ENCODE results near the gene GSAP. TPM values are rescaled to one million over a fixed set of nuclear protein-coding genes. Genes with fewer than 3 reads are reported as not detected.

GSAP gene
- total and polyA plus RNA-seq, 9 of the 15 experiments (the other 6 are each of a cell fraction or from before 2014, with no cell fraction given) = 0.13 TPM; not detected in 8

- ATAC-seq = no peak; the same call in 2 of the 3 replicates
- no peaks in the 10 kb centered on the region for H3K4me1 ChIP-seq (replicated peaks in 1 of 2; ENCODE audit: control insufficient read depth in 2 of 2, insufficient read depth in 2 of 2, low read length in 2 of 2)
- no peak for DNase-seq (ENCODE audit: extremely low read depth in 1 of 4, low spot score in 3 of 4)
- no peak overlapping the region for H3K9ac ChIP-seq (ENCODE audit: insufficient read depth in 1 of 2, low read depth in 2 of 2, low read length in 2 of 2)
- WGBS (ENCODE audit: insufficient coverage, low coverage, missing lambda C conversion rate) = 0% methylated on average over 6 of the region's 6 CpGs
- CTCF ChIA-PET (ENCODE audit: low intra/inter-chr PET ratio) = no interaction called here
- intact Hi-C loops (cut with micrococcal nuclease) = no loop called here
- no peaks in the 10 kb centered on the region for H3K9me3 ChIP-seq (replicated peaks; ENCODE audit: control insufficient read depth, insufficient read depth, low read depth, low read length)
- TF ChIP-seq MBD2 (IDR thresholded peaks at IDR 0.05; ENCODE audit: borderline replicate concordance, low read depth) = no peak
- no peak for TF ChIP-seq SRSF1 (IDR thresholded peaks at IDR 0.05; ENCODE audit: low read depth, low read length)
- TF ChIP-seq TRIM28 (IDR thresholded peaks at IDR 0.05) = no peak
- TF ChIP-seq NCOA2 (IDR thresholded peaks at IDR 0.05; ENCODE audit: partially characterized antibody in 2 of 2) = no peak
- no peak for TF ChIP-seq CREB3L1 (IDR thresholded peaks at IDR 0.05; ENCODE audit: borderline replicate concordance, low read depth)
- no peak for TF ChIP-seq PML (IDR thresholded peaks at IDR 0.05; ENCODE audit: low read length)
- TF ChIP-seq TFAM (CRISPR knock-in tag; conservative IDR thresholded peaks at IDR 0.05) = no peak
- TF ChIP-seq NR4A1 (CRISPR knock-in tag; IDR thresholded peaks at IDR 0.05) = no peak
- TF ChIP-seq NR4A1 (tag; IDR thresholded peaks at IDR 0.05) = no peak
- no peak for TF ChIP-seq FIP1L1 (IDR thresholded peaks at IDR 0.05; ENCODE audit: low read depth, low read length, poor library complexity, severe bottlenecking)
- no peak for TF ChIP-seq EGR1 (conservative IDR thresholded peaks at IDR 0.05)
- no peak for TF ChIP-seq CXXC5 (CRISPR knock-in tag; IDR thresholded peaks at IDR 0.05)
- TF ChIP-seq RBM39 (optimal IDR thresholded peaks at IDR 0.05; ENCODE audit: low read depth, low read length) = no peak
- TF ChIP-seq PHB (CRISPR knock-in tag; IDR thresholded peaks at IDR 0.05) = no peak
- no peak for TF ChIP-seq AFF1 (IDR thresholded peaks at IDR 0.05; ENCODE audit: low read depth in 1 of 2, partially characterized antibody in 2 of 2)
- no peak for TF ChIP-seq MTA2 (IDR thresholded peaks at IDR 0.05; ENCODE audit: low read depth)
- no peak for TF ChIP-seq ZNF778 (CRISPR knock-in tag; IDR thresholded peaks at IDR 0.05)
- no peaks in the 10 kb centered on the region for H3K36me3 ChIP-seq (ENCODE audit: control insufficient read depth, insufficient read depth, low read length)
- peaks cover 0 to 12% of the 10 kb centered on the region in 2 experiments; a peak in 4 of 5 replicates for H3K27me3 ChIP-seq (ENCODE audit: control insufficient read depth in 2 of 2, insufficient read depth in 2 of 2, low read length in 2 of 2)
- no peaks in the 10 kb centered on the region for H3K79me2 ChIP-seq (ENCODE audit: control insufficient read depth, insufficient read depth, low read length)
- H3K27ac ChIP-seq (ENCODE audit: extremely low read depth, low read depth, low read length) = no peak overlapping the region
- no peak overlapping the region for H3K4me2 ChIP-seq (ENCODE audit: insufficient read depth, low read length)
- H3K9me1 ChIP-seq (ENCODE audit: control insufficient read depth, insufficient read depth, low read length) = no peaks in the 10 kb centered on the region
- POLR2A ChIA-PET = interaction anchor here (1.3 kb wide), 1 partner anchor 13 kb away, joined by 3 read pairs; no protein-coding TSS in a partner anchor
- no TSS peak for BruUV-seq (replicated peaks)
- no peaks in the 10 kb centered on the region for H4K20me1 ChIP-seq (replicated peaks; ENCODE audit: control insufficient read depth, insufficient read depth, low read length)
- FAIRE-seq = no peak
- in situ Hi-C loops (cut with MboI) = no loop called here
- no peak overlapping the region for H3K4me3 ChIP-seq
- H2AFZ ChIP-seq (ENCODE audit: low read depth, low read length) = no peak overlapping the region
Observed at GRCh38 chr7:77393954-77394353, 22.2 kb downstream of the GSAP start.
